K562 (cell line): ENCODE results near the gene PRR16. TPM values are rescaled to one million over a fixed set of nuclear protein-coding genes. Genes with fewer than 3 reads are reported as not detected.

ENCODE experiments used
- ATAC-seq: fragments of 200-7000 bp; cut with Tn5 transposase; 3 replicates; pipeline ENCODE4 v1.9.1; 2020; ENCODE audit warnings: moderate library complexity
- BruUV-seq: library from RNA; stranded (reverse); fragments of 400-500 nt; replicated peaks from 2 replicates; lab custom pipeline; 2021; lab: Mats Ljungman, UMichigan
- CTCF ChIA-PET: fragments of 300-600 bp; formaldehyde crosslinking; extraction: SDS; loops from one replicate; lab custom pipeline; 2021; ENCODE audit warnings: low intra/inter-chr PET ratio; lab: Yijun Ruan, JAX
- POLR2A ChIA-PET: fragments of 300-600, 350-650 bp; sonication (Branson Sonifier 250); formaldehyde crosslinking; extraction: SDS; loops from one replicate; lab custom pipeline; 2021; ENCODE audit warnings: antibody characterized with exemption, inconsistent platforms; lab: Yijun Ruan, JAX
- DNase-seq, 4 experiments: peaks; one replicate each; pipeline versions ENCODE4 v3.0.0 to v3.0.0-alpha.2; 2011 to 2018; ENCODE audit warnings: low spot score in 3 of 4, mixed read lengths in 3 of 4; ENCODE audit errors: extremely low read depth in 1 of 4
- FAIRE-seq: peaks from 2 replicates; lab custom pipeline; 2011; peaks lifted over from hg19 to GRCh38; lab: Jason Lieb, UNC
- H2AFZ ChIP-seq: 2 replicates; pipeline ENCODE4 v1.6.0; 2011; ENCODE audit warnings: low read depth, low read length, control low read depth, inconsistent platforms
- H3K27ac ChIP-seq: fragments of 200-600 bp; 3 replicates; pipeline ENCODE4 v1.8.0; 2011; ENCODE audit warnings: low read depth, mild to moderate bottlenecking, control low read depth, inconsistent platforms, low read length, moderate library complexity, mixed read lengths; ENCODE audit errors: extremely low read depth
- H3K27me3 ChIP-seq, 2 experiments: fragments of 300-600 bp in 1 of 2; 2 replicates in 1 of 2; 3 replicates in 1 of 2; pipeline versions ENCODE4 v1.6.0 to v1.8.0; 2011; ENCODE audit warnings: inconsistent platforms in 2 of 2, low read length in 2 of 2, mild to moderate bottlenecking in 1 of 2, mixed read lengths in 1 of 2, moderate library complexity in 1 of 2; ENCODE audit not compliant: control insufficient read depth in 2 of 2, insufficient read depth in 2 of 2
- H3K36me3 ChIP-seq: fragments of 300-600 bp; 3 replicates; pipeline ENCODE4 v1.8.0; 2011; ENCODE audit warnings: mild to moderate bottlenecking, low read length, inconsistent platforms; ENCODE audit not compliant: control insufficient read depth, insufficient read depth
- H3K4me1 ChIP-seq, 2 experiments: fragments of 200-600 bp in 1 of 2; replicated peaks in 1 of 2; 2 replicates in 1 of 2; 3 replicates in 1 of 2; pipeline versions ENCODE4 v1.5.1 to v1.8.0; 2011; ENCODE audit warnings: inconsistent platforms in 2 of 2, low read length in 2 of 2, mild to moderate bottlenecking in 1 of 2, mixed read lengths in 1 of 2, moderate library complexity in 1 of 2; ENCODE audit not compliant: control insufficient read depth in 2 of 2, insufficient read depth in 2 of 2
- H3K4me2 ChIP-seq: 2 replicates; pipeline ENCODE4 v1.6.1; 2011; ENCODE audit warnings: low read length, control low read depth, inconsistent platforms, mixed read lengths; ENCODE audit not compliant: insufficient read depth
- H3K4me3 ChIP-seq: fragments of 200-600 bp; sonication (generic), shearing (Covaris generic); 2 replicates; pipeline ENCODE4 v1.5.1; 2016; ENCODE audit warnings: control low read depth, inconsistent platforms
- H3K79me2 ChIP-seq: fragments of 200-600 bp; 3 replicates; pipeline ENCODE4 v1.8.0; 2011; ENCODE audit warnings: low read length, inconsistent platforms; ENCODE audit not compliant: control insufficient read depth, insufficient read depth
- H3K9ac ChIP-seq, 2 experiments: 2 replicates each; pipeline versions ENCODE4 v1.6.0 to v1.6.1; 2011; ENCODE audit warnings: low read depth in 2 of 2, low read length in 2 of 2, control low read depth in 1 of 2, inconsistent platforms in 1 of 2, mild to moderate bottlenecking in 1 of 2, mixed read lengths in 1 of 2; ENCODE audit not compliant: insufficient read depth in 1 of 2
- H3K9me1 ChIP-seq: one replicate; pipeline ENCODE4 v1.6.0; 2011; ENCODE audit warnings: inconsistent platforms, mild to moderate bottlenecking, low read length, moderate library complexity; ENCODE audit not compliant: control insufficient read depth, insufficient read depth
- H3K9me3 ChIP-seq: replicated peaks from 2 replicates; pipeline ENCODE4 v1.5.1; 2011; ENCODE audit warnings: low read depth, low read length, inconsistent platforms; ENCODE audit not compliant: control insufficient read depth, insufficient read depth
- H4K20me1 ChIP-seq: replicated peaks from 2 replicates; pipeline ENCODE4 v1.6.1; 2011; ENCODE audit warnings: low read length, inconsistent platforms, mixed read lengths; ENCODE audit not compliant: control insufficient read depth, insufficient read depth
- ARID4B ChIP-seq: sonication (generic); formaldehyde crosslinking; IDR thresholded peaks from 2 replicates; pipeline ENCODE4 v1.8.0; 2022; ENCODE audit warnings: mild to moderate bottlenecking, missing genetic modification reagents
- CBFB ChIP-seq: sonication (generic); formaldehyde crosslinking; IDR thresholded peaks from 2 replicates; pipeline ENCODE4 v1.4.0; 2020; ENCODE audit warnings: mild to moderate bottlenecking, missing genetic modification reagents
- CLOCK ChIP-seq: fragments of 250-450 bp; sonication (Bioruptor Pico); IDR thresholded peaks from 2 replicates; pipeline ENCODE4 v1.4.0; 2020; ENCODE audit warnings: mild to moderate bottlenecking, moderate library complexity, borderline replicate concordance
- DLX4 ChIP-seq: fragments of 250-450 bp; sonication (Bioruptor Pico); IDR thresholded peaks from 2 replicates; pipeline ENCODE4 v1.6.1; 2021; ENCODE audit warnings: mild to moderate bottlenecking
- DNMT1 ChIP-seq: fragments of 450-650 bp; IDR thresholded peaks from 2 replicates; pipeline ENCODE4 v1.6.1; 2016; ENCODE audit warnings: antibody characterized with exemption, mild to moderate bottlenecking
- GTF2F1 ChIP-seq: IDR thresholded peaks from 2 replicates; pipeline ENCODE4 v1.6.1; 2011; ENCODE audit warnings: low read depth, low read length, improper control_type of control experiment
- OTX1 ChIP-seq: fragments of 450-650 bp; formaldehyde crosslinking; IDR thresholded peaks from 2 replicates; pipeline ENCODE4 v1.4.0; 2022; ENCODE audit warnings: mild to moderate bottlenecking
- ZC3H8 ChIP-seq: fragments of 450-650 bp; IDR thresholded peaks from 2 replicates; pipeline ENCODE4 v1.6.1; 2017
- ZNF12 ChIP-seq: sonication (generic); formaldehyde crosslinking; IDR thresholded peaks from 2 replicates; pipeline ENCODE4 v1.4.0; 2020; ENCODE audit warnings: mild to moderate bottlenecking, missing genetic modification reagents
- ZNF232 ChIP-seq: sonication (generic); formaldehyde crosslinking; IDR thresholded peaks from 2 replicates; pipeline ENCODE4 v1.8.0; 2022; ENCODE audit warnings: mild to moderate bottlenecking, missing genetic modification reagents
- ZNF655 ChIP-seq: fragments of 250-450 bp; sonication (Bioruptor Pico); IDR thresholded peaks from 2 replicates; pipeline ENCODE4 v1.5.0; 2021
- ZNF766 ChIP-seq: fragments of 200-800 bp; sonication (Bioruptor generic); conservative IDR thresholded peaks from 2 replicates; pipeline ENCODE4 v1.6.1; 2016; ENCODE audit warnings: missing genetic modification characterization, missing compliant biosample characterization
- WGBS: fragments of 100-300 bp; shearing (Covaris generic); methylation state at CpG from one replicate; pipeline ENCODE4 v1.1.6; 2016; ENCODE audit warnings: low coverage, mixed read lengths; ENCODE audit not compliant: insufficient coverage; ENCODE audit errors: missing lambda C conversion rate; 5-methylcytosine and 5-hydroxymethylcytosine counted together
- in situ Hi-C: fragments of 300-500 bp; cut with MboI; formaldehyde crosslinking; loops from 4 replicates; pipeline ENCODE4 v1.15.0; 2018; ENCODE audit warnings: inconsistent platforms, mixed read lengths
- intact Hi-C: fragments of 100-400 bp; cut with micrococcal nuclease; formaldehyde crosslinking; loops from 2 replicates; pipeline ENCODE4 v1.14.2; 2022
- polyA plus RNA-seq, 8 experiments: library from polyadenylated mRNA; depleted of rRNA in 4 of 8; stranded (reverse) in 5 of 8; unstranded in 3 of 8; fragments of >200 nt; fragmentation: Nextera tagmentation in 2 of 8; fragmentation: Illumina TruSeq in 1 of 8; extraction: Ambion mirVana in 2 of 8; extraction: Trizol in 1 of 8; gene quantifications; 2 replicates each; pipeline versions ENCODE4 v1.2.1 to v1.2.3, GENCODE V29; 2011 to 2014; ENCODE audit warnings: inconsistent platforms in 1 of 8, missing spikeins in 1 of 8
- total RNA-seq, 7 experiments: library from RNA; depleted of rRNA in 6 of 7; stranded (reverse); fragments of >200 nt in 6 of 7; fragmentation: Illumina TruSeq in 2 of 7; extraction: Trizol in 2 of 7; gene quantifications; 2 replicates each; pipeline versions ENCODE4 v1.2.1 to v1.2.3, GENCODE V29; 2011 to 2021; ENCODE audit warnings: low replicate concordance in 1 of 7

PRR16 gene
- total and polyA plus RNA-seq, 9 of the 15 experiments (the other 6 are each of a cell fraction or from before 2014, with no cell fraction given) = 0.61 to 10.1 (median 3.3) TPM

GRCh38 chr5:120512791-120513650, 48.9 kb downstream of the PRR16 start:
- no peaks in the 10 kb centered on the region for H3K9me3 ChIP-seq
- peak overlapping the region; percentile 94 for H3K27ac ChIP-seq
- H3K4me1 ChIP-seq = peaks cover 0 to 29% of the 10 kb centered on the region in 2 experiments; a peak in 2 of 5 replicates
- no peaks in the 10 kb centered on the region for H3K27me3 ChIP-seq
- ATAC-seq (peak; percentile 80), DNase-seq (peak; percentile 31 to 89 (median 54)), FAIRE-seq (peak; percentile 80)
- no peaks in the 10 kb centered on the region for H4K20me1 ChIP-seq
- H3K9me1 ChIP-seq = no peaks in the 10 kb centered on the region
- H2AFZ ChIP-seq = no peak overlapping the region; the same call in 1 of the 2 replicates
- ChIA-PET CTCF (no interaction called here), POLR2A (interaction anchor here (0.8 to 1.0 kb wide), 2 partner anchors 17 to 18 kb away, joined by 3 read pairs; no protein-coding TSS in a partner anchor)
- no peaks in the 10 kb centered on the region for H3K36me3 ChIP-seq
- in situ Hi-C loops = no loop called here
- TSS peak; percentile 73 for BruUV-seq
- 0% methylated on average over 13 of the region's 13 CpGs for WGBS
- peak overlapping the region in 1 of 2 experiments; percentile 83; a peak in 2 of 4 replicates for H3K9ac ChIP-seq
- intact Hi-C loops = loop anchor here (1.0 to 10.0 kb wide), 2 partner anchors 47 to 1438 kb away; partner anchors contain the start of gene DMXL1
- peak overlapping the region; percentile 32 for H3K4me3 ChIP-seq
- peaks cover 72% of the 10 kb centered on the region for H3K79me2 ChIP-seq
- H3K4me2 ChIP-seq = peak overlapping the region; percentile 75
- no peak for TF ChIP-seq OTX1 (CRISPR knock-in tag)
- no peak for TF ChIP-seq ZNF232 (CRISPR knock-in tag)
- no peak for TF ChIP-seq CBFB
- no peak for TF ChIP-seq DLX4
- no peak for TF ChIP-seq ARID4B (CRISPR knock-in tag)
- no peak for TF ChIP-seq DNMT1
- TF ChIP-seq ZC3H8 = no peak
- TF ChIP-seq ZNF766 (CRISPR knock-in tag) = no peak
- TF ChIP-seq ZNF12 (CRISPR knock-in tag) = no peak
- no peak for TF ChIP-seq ZNF655 (CRISPR knock-in tag)
- TF ChIP-seq GTF2F1 = no peak
- TF ChIP-seq CLOCK = no peak
